HepG2 (cell line): ENCODE measurements around the gene CD7. TPM values are rescaled to one million over a fixed set of nuclear protein-coding genes. Genes with fewer than 3 reads are reported as not detected.
A peak's percentile ranks its signal among the peaks of the same experiment; 100 is the strongest.

Source experiments
- ATM ChIP-seq: fragments of 450-650 bp; IDR thresholded peaks from 2 replicates; pipeline ENCODE4 v1.7.1; 2017; ENCODE audit warnings: mild to moderate bottlenecking, borderline replicate concordance
- MIER2 ChIP-seq: IDR thresholded peaks from 2 replicates; pipeline ENCODE4 v1.6.1; 2016; ENCODE audit warnings: missing biosample characterization, missing genetic modification reagents
- NONO ChIP-seq, 2 experiments: fragments of 450-650 bp in 1 of 2; sonication (generic) in 1 of 2; formaldehyde crosslinking in 1 of 2; IDR thresholded peaks in 1 of 2; conservative IDR thresholded peaks in 1 of 2; 2 replicates each; pipeline versions ENCODE4 v1.6.1 to v1.8.0; 2017 to 2022; ENCODE audit warnings: mild to moderate bottlenecking in 1 of 2, missing genetic modification reagents in 1 of 2, moderate library complexity in 1 of 2
- SP1 ChIP-seq, 2 experiments: fragments of 450-650 bp in 1 of 2; sonication (generic) in 1 of 2; formaldehyde crosslinking in 1 of 2; IDR thresholded peaks; 2 replicates each; pipeline versions ENCODE4 v1.4.0 to v1.6.1; 2016 to 2020; ENCODE audit warnings: missing genetic modification reagents in 1 of 2
- TGIF2 ChIP-seq: IDR thresholded peaks from 2 replicates; pipeline ENCODE4 v1.6.1; 2016; ENCODE audit warnings: control low read depth, missing compliant biosample characterization
- ZNF333 ChIP-seq: sonication (generic); formaldehyde crosslinking; IDR thresholded peaks from 2 replicates; pipeline ENCODE4 v1.4.0; 2020; ENCODE audit warnings: mild to moderate bottlenecking, missing genetic modification reagents, borderline replicate concordance
- polyA plus RNA-seq, 8 experiments: library from polyadenylated mRNA; depleted of rRNA in 3 of 8; stranded (reverse) in 7 of 8; unstranded in 1 of 8; fragments of >200 nt; fragmentation: Illumina TruSeq in 4 of 8; extraction: Trizol in 4 of 8; gene quantifications; 2 replicates each; pipeline versions ENCODE4 v1.2.1 to v1.2.3, GENCODE V29; 2011 to 2016; ENCODE audit warnings: low read depth in 4 of 8, missing spikeins in 1 of 8, mixed read lengths in 1 of 8; ENCODE audit not compliant: insufficient read depth in 1 of 8
- total RNA-seq, 5 experiments: library from RNA; depleted of rRNA; stranded (reverse); fragments of >200 nt; fragmentation: Illumina TruSeq; extraction: Trizol; gene quantifications; 2 replicates each; pipeline ENCODE4 v1.2.3, GENCODE V29; 2016; ENCODE audit warnings: low read depth in 1 of 5
- TF ChIP-seq, protein P1 (sequence below): sonication (generic); formaldehyde crosslinking; IDR thresholded peaks from 2 replicates; pipeline ENCODE4 v1.8.1; 2023; ENCODE audit warnings: missing genetic modification reagents, inconsistent platforms, borderline replicate concordance
- TF ChIP-seq, protein P2 (sequence below): sonication (generic); formaldehyde crosslinking; IDR thresholded peaks from 2 replicates; pipeline ENCODE4 v1.4.0; 2020; ENCODE audit warnings: missing genetic modification reagents
- TF ChIP-seq, protein P3 (sequence below): sonication (generic); formaldehyde crosslinking; IDR thresholded peaks from 2 replicates; pipeline ENCODE4 v1.4.0; 2020; ENCODE audit warnings: missing genetic modification reagents, borderline replicate concordance
- TF ChIP-seq, protein P4 (sequence below): sonication (generic); formaldehyde crosslinking; IDR thresholded peaks from 2 replicates; pipeline ENCODE4 v1.4.0; 2020; ENCODE audit warnings: mild to moderate bottlenecking, missing genetic modification reagents
- TF ChIP-seq, protein P5 (sequence below): sonication (generic); formaldehyde crosslinking; IDR thresholded peaks from 2 replicates; pipeline ENCODE4 v1.5.1; 2020; ENCODE audit warnings: mild to moderate bottlenecking, missing genetic modification reagents, borderline replicate concordance
- TF ChIP-seq, protein P6 (sequence below): sonication (generic); formaldehyde crosslinking; IDR thresholded peaks from 2 replicates; pipeline ENCODE4 v1.5.1; 2020; ENCODE audit warnings: missing genetic modification reagents, mild to moderate bottlenecking, borderline replicate concordance

CD7 gene
- total and polyA plus RNA-seq, 2 of the 13 experiments (the other 11 are each of a cell fraction or from before 2014, with no cell fraction given), result 67.6 to 76.4 TPM

DNA sequence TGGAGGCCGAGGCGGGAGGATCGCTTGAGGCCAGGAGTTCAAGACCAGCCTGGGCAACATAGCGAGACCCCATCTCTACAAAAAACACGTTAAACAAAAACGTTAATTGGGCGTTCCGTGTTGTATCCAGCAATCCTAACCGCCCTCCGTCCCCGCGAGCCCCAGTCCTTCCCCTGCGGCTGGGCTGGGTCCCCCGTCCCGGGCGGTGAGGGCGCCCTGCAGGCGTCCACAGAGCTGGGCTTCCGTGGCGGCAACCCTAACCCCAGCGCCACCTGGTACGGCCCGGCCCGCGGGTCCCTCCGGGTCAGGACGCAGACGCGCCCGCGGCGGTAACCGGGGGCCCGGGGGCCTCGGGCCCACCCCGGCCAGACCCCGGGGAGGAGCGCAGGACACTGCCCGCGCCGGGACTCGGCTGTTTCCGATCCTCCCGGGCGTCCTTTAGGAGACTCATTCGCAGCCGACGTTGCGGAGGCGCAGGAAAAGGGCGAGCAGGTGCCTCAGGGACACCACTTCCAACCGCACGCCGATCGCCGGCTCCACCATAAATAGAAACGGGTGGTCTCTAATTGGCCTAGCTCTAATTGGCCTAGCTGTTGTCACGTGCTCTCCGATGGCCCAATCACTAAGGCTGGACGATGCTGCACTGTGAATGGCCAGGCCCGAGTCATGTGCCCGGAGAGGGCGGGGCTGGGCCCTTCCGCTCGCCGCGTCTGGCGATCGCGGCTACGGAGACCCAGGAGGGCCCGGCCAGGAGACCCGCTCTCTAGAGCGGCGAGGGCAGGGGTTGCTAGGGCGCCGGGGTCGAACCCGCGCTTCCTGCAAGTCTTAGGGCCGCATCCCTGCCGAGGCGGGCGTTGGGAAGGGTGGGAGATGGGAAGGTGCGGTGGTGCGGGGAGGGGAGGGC lies 24.9 kb downstream of the CD7 start (continued):
- TF ChIP-seq ZNF333 (CRISPR knock-in tag) (no peak), TGIF2 (CRISPR knock-in tag) (no peak), SP1 (IDR thresholded peaks at IDR 0.05) (no peak), SP1 (CRISPR knock-in tag; IDR thresholded peaks at IDR 0.05) (peak; percentile 87), ATM (no peak), MIER2 (CRISPR knock-in tag) (peak; percentile 51; the same call in 1 of the 2 replicates), NONO (IDR thresholded peaks at IDR 0.05) (no peak), NONO (CRISPR knock-in tag; conservative IDR thresholded peaks at IDR 0.05) (peak; percentile 79; the same call in 1 of the 2 replicates)
- TF ChIP-seq, protein P1, sequence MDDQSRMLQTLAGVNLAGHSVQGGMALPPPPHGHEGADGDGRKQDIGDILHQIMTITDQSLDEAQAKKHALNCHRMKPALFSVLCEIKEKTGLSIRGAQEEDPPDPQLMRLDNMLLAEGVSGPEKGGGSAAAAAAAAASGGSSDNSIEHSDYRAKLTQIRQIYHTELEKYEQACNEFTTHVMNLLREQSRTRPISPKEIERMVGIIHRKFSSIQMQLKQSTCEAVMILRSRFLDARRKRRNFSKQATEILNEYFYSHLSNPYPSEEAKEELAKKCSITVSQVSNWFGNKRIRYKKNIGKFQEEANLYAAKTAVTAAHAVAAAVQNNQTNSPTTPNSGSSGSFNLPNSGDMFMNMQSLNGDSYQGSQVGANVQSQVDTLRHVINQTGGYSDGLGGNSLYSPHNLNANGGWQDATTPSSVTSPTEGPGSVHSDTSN (CRISPR knock-in tag), result no peak
- TF ChIP-seq, protein P2, sequence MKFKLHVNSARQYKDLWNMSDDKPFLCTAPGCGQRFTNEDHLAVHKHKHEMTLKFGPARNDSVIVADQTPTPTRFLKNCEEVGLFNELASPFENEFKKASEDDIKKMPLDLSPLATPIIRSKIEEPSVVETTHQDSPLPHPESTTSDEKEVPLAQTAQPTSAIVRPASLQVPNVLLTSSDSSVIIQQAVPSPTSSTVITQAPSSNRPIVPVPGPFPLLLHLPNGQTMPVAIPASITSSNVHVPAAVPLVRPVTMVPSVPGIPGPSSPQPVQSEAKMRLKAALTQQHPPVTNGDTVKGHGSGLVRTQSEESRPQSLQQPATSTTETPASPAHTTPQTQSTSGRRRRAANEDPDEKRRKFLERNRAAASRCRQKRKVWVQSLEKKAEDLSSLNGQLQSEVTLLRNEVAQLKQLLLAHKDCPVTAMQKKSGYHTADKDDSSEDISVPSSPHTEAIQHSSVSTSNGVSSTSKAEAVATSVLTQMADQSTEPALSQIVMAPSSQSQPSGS, result peak; percentile 62; the same call in 1 of the 2 replicates
- TF ChIP-seq, protein P3, sequence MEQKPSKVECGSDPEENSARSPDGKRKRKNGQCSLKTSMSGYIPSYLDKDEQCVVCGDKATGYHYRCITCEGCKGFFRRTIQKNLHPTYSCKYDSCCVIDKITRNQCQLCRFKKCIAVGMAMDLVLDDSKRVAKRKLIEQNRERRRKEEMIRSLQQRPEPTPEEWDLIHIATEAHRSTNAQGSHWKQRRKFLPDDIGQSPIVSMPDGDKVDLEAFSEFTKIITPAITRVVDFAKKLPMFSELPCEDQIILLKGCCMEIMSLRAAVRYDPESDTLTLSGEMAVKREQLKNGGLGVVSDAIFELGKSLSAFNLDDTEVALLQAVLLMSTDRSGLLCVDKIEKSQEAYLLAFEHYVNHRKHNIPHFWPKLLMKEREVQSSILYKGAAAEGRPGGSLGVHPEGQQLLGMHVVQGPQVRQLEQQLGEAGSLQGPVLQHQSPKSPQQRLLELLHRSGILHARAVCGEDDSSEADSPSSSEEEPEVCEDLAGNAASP (CRISPR knock-in tag), result peak; percentile 90
- TF ChIP-seq, protein P4, sequence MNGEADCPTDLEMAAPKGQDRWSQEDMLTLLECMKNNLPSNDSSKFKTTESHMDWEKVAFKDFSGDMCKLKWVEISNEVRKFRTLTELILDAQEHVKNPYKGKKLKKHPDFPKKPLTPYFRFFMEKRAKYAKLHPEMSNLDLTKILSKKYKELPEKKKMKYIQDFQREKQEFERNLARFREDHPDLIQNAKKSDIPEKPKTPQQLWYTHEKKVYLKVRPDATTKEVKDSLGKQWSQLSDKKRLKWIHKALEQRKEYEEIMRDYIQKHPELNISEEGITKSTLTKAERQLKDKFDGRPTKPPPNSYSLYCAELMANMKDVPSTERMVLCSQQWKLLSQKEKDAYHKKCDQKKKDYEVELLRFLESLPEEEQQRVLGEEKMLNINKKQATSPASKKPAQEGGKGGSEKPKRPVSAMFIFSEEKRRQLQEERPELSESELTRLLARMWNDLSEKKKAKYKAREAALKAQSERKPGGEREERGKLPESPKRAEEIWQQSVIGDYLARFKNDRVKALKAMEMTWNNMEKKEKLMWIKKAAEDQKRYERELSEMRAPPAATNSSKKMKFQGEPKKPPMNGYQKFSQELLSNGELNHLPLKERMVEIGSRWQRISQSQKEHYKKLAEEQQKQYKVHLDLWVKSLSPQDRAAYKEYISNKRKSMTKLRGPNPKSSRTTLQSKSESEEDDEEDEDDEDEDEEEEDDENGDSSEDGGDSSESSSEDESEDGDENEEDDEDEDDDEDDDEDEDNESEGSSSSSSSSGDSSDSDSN, result peak; percentile 88; the same call in 1 of the 2 replicates
- TF ChIP-seq, protein P5, sequence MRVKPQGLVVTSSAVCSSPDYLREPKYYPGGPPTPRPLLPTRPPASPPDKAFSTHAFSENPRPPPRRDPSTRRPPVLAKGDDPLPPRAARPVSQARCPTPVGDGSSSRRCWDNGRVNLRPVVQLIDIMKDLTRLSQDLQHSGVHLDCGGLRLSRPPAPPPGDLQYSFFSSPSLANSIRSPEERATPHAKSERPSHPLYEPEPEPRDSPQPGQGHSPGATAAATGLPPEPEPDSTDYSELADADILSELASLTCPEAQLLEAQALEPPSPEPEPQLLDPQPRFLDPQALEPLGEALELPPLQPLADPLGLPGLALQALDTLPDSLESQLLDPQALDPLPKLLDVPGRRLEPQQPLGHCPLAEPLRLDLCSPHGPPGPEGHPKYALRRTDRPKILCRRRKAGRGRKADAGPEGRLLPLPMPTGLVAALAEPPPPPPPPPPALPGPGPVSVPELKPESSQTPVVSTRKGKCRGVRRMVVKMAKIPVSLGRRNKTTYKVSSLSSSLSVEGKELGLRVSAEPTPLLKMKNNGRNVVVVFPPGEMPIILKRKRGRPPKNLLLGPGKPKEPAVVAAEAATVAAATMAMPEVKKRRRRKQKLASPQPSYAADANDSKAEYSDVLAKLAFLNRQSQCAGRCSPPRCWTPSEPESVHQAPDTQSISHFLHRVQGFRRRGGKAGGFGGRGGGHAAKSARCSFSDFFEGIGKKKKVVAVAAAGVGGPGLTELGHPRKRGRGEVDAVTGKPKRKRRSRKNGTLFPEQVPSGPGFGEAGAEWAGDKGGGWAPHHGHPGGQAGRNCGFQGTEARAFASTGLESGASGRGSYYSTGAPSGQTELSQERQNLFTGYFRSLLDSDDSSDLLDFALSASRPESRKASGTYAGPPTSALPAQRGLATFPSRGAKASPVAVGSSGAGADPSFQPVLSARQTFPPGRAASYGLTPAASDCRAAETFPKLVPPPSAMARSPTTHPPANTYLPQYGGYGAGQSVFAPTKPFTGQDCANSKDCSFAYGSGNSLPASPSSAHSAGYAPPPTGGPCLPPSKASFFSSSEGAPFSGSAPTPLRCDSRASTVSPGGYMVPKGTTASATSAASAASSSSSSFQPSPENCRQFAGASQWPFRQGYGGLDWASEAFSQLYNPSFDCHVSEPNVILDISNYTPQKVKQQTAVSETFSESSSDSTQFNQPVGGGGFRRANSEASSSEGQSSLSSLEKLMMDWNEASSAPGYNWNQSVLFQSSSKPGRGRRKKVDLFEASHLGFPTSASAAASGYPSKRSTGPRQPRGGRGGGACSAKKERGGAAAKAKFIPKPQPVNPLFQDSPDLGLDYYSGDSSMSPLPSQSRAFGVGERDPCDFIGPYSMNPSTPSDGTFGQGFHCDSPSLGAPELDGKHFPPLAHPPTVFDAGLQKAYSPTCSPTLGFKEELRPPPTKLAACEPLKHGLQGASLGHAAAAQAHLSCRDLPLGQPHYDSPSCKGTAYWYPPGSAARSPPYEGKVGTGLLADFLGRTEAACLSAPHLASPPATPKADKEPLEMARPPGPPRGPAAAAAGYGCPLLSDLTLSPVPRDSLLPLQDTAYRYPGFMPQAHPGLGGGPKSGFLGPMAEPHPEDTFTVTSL (CRISPR knock-in tag), result no peak
- TF ChIP-seq, protein P6, sequence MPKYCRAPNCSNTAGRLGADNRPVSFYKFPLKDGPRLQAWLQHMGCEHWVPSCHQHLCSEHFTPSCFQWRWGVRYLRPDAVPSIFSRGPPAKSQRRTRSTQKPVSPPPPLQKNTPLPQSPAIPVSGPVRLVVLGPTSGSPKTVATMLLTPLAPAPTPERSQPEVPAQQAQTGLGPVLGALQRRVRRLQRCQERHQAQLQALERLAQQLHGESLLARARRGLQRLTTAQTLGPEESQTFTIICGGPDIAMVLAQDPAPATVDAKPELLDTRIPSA (CRISPR knock-in tag), result peak; percentile 61; the same call in 1 of the 2 replicates
